Gastrocnemius medialis (tissue), 4 donors: Measurements from ENCODE around the gene UBR3. TPM values are rescaled to one million over a fixed set of nuclear protein-coding genes. Genes with fewer than 3 reads are reported as not detected.

Experiments
- ATAC-seq, 2 donors: fragments of 150-250 bp; one replicate each; pipeline ENCODE4 v1.9.1; 2016
- DNase-seq, 2 donors: peaks; one replicate each; pipeline ENCODE4 v3.0.0-alpha.2; 2019
- H3K27ac ChIP-seq, 4 donors: fragments of 200-600 bp; sonication (generic); 1 replicate in 1 of 4; 2 replicates in 3 of 4; pipeline ENCODE4 v1.5.1; 2016 to 2018; ENCODE audit warnings: mild to moderate bottlenecking in 2 of 4, moderate library complexity in 1 of 4
- H3K27me3 ChIP-seq, 3 donors: fragments of 200-600 bp; sonication (generic) in 2 of 3; 1 replicate in 1 of 3; 2 replicates in 2 of 3; pipeline versions ENCODE4 v1.5.1 to v1.6.0; 2016 to 2019; ENCODE audit warnings: mild to moderate bottlenecking in 1 of 3, moderate library complexity in 1 of 3
- H3K36me3 ChIP-seq, 2 donors: fragments of 200-600 bp; sonication (generic) in 1 of 2; one replicate each; pipeline ENCODE4 v1.5.1; 2017 to 2018
- H3K4me1 ChIP-seq, 2 donors: fragments of 200-600 bp; sonication (generic) in 1 of 2; one replicate each; pipeline ENCODE4 v1.5.1; 2016 to 2017; ENCODE audit warnings: mild to moderate bottlenecking in 2 of 2
- H3K4me3 ChIP-seq, 4 donors: fragments of 200-600 bp; sonication (generic) in 3 of 4; 1 replicate in 1 of 4; 2 replicates in 3 of 4; pipeline ENCODE4 v1.5.1; 2016 to 2019; ENCODE audit warnings: mild to moderate bottlenecking in 2 of 4
- H3K9me3 ChIP-seq, 3 donors: fragments of 200-600 bp; sonication (generic) in 2 of 3; 1 replicate in 1 of 3; 2 replicates in 2 of 3; pipeline ENCODE4 v1.5.1; 2016 to 2019
- CTCF ChIP-seq, 5 experiments: fragments of 450-650 bp in 3 of 5; fragments of 200-600 bp in 2 of 5; sonication (generic) in 2 of 5; IDR thresholded peaks in 4 of 5; conservative IDR thresholded peaks in 1 of 5; 1 replicate in 4 of 5; 2 replicates in 1 of 5; pipeline ENCODE4 v1.5.1; 2016 to 2019; ENCODE audit warnings: antibody characterized with exemption in 5 of 5, mild to moderate bottlenecking in 3 of 5, moderate library complexity in 3 of 5
- POLR2A ChIP-seq, 2 donors: fragments of 450-650 bp; IDR thresholded peaks; one replicate each; pipeline ENCODE4 v1.6.1; 2017; ENCODE audit warnings: antibody characterized with exemption in 2 of 2, mild to moderate bottlenecking in 2 of 2, moderate library complexity in 2 of 2
- in situ Hi-C, 4 donors: fragments of 200-750 bp; cut with MboI; loops; one replicate each; pipeline versions ENCODE4 v1.15.0 to v1.8.0; 2017; ENCODE audit warnings: low sequenced_read_pairs in 4 of 4
- intact Hi-C: fragments of 100-400 bp; cut with DNase I; formaldehyde crosslinking; loops from one replicate; pipeline ENCODE4 v1.15.1; 2023; ENCODE audit warnings: low total_unique reads
- total RNA-seq, 4 donors: library from RNA; depleted of rRNA; stranded (reverse); fragments of >200 nt; gene quantifications; one replicate each; pipeline versions ENCODE4 v1.1.0 to v1.2.3, GENCODE V29; 2016

The UBR3 gene
- total RNA-seq, 4 donors from 2014 or later, result 178 to 247 (median 187) TPM

DNA sequence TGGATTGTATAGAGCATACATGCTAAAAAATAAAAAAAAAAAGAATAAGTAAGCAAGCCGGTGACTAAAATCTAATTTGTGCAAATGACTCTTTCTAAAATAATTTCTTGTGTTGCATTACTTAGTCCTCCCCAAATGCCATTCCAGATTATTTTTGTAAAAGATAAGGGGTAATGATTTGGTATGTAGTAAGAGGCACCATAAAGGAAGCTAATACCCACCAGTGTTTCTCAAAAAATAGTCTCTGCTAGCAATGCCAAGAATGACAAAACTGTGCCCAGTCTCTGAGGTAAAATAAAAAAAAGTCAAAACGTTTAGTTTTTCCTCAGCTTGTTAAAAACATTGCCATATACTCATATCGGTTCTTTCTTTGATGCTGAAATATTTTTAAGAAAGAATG lies 5.2 kb upstream of the UBR3 start:
- Histone ChIP-seq H3K9me3 (no peaks in the 10 kb centered on the region), H3K36me3 (peaks cover 0 to 30% of the 10 kb centered on the region in 2 donors), H3K27ac (peak overlapping the region in 1 of 4 donors; percentile 85), H3K27me3 (no peaks in the 10 kb centered on the region), H3K4me3 (no peak overlapping the region), H3K4me1 (peaks cover 37 to 38% of the 10 kb centered on the region in 2 donors)
- in situ Hi-C loops, result loop anchor here (5.0 to 10.0 kb wide), 3 partner anchors 103 to 110 kb away; no protein-coding TSS in a partner anchor
- intact Hi-C loops, result loop anchor here (10.0 kb wide), 2 partner anchors 237 to 307 kb away; partner anchors contain the start of gene PPIG
- DNase-seq (no peak), ATAC-seq (no peak)
- TF ChIP-seq CTCF (IDR thresholded peaks at IDR 0.05 in 4 of 5, conservative IDR thresholded peaks at IDR 0.05 in 1 of 5), result no peak
- no peak for TF ChIP-seq POLR2A (IDR thresholded peaks at IDR 0.05)

GRCh38 chr2:169822785-169823392 lies 4.4 kb upstream of the UBR3 start:
- ATAC-seq, result no peak
- in situ Hi-C loops, result loop anchor here (5.0 to 10.0 kb wide), 3 partner anchors 102 to 109 kb away; no protein-coding TSS in a partner anchor
- H3K4me3 ChIP-seq, result no peak overlapping the region

DNA sequence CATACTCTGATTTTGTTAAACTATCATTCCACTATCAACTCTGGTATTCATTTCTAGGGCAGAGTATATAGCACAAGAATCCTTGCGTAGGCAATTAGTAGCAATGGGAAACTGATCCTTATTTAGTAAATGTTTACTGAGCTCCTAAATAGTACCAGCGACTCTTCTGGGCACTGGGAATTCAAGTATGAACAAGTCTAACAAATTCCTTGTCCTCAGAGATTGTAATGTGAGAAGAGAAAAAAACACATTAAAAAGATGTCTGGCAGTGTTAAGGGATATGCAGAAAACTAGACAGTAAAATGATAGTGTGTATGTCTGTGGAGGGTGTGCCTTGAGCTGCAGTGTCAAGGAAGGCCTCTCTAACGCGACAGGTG lies 3.3 kb upstream of the UBR3 start:
- H3K27ac ChIP-seq, result peak overlapping the region; percentile 85 to 97 (median 94)
- H3K9me3 ChIP-seq, result no peaks in the 10 kb centered on the region
- TF ChIP-seq CTCF (IDR thresholded peaks at IDR 0.05 in 4 of 5, conservative IDR thresholded peaks at IDR 0.05 in 1 of 5) (no peak), POLR2A (IDR thresholded peaks at IDR 0.05) (no peak)
- intact Hi-C loops, result loop anchor here (1.0 to 10.0 kb wide), 5 partner anchors 25 to 309 kb away; partner anchors contain the start of genes PPIG and SSB
- peak overlapping the region; percentile 72 to 90 (median 74) for H3K4me3 ChIP-seq
- H3K36me3 ChIP-seq, result peaks cover 0 to 15% of the 10 kb centered on the region in 2 donors
- no peaks in the 10 kb centered on the region for H3K27me3 ChIP-seq
- H3K4me1 ChIP-seq, result peaks cover 39 to 43% of the 10 kb centered on the region in 2 donors
- ATAC-seq (no peak), DNase-seq (no peak)
- in situ Hi-C loops, result loop anchor here (5.0 to 10.0 kb wide), 3 partner anchors 101 to 108 kb away; no protein-coding TSS in a partner anchor

More at GRCh38 chr2:169822785-169823392, 4.4 kb upstream of the UBR3 start:
- H3K27me3 ChIP-seq, result no peaks in the 10 kb centered on the region
- DNase-seq, result no peak
- H3K9me3 ChIP-seq, result no peaks in the 10 kb centered on the region
- H3K36me3 ChIP-seq, result peaks cover 0 to 22% of the 10 kb centered on the region in 2 donors
- intact Hi-C loops, result loop anchor here (10.0 kb wide), 2 partner anchors 238 to 308 kb away; partner anchors contain the start of gene PPIG
- H3K4me1 ChIP-seq, result peaks cover 38% of the 10 kb centered on the region in 2 donors
- TF ChIP-seq CTCF (IDR thresholded peaks at IDR 0.05 in 4 of 5, conservative IDR thresholded peaks at IDR 0.05 in 1 of 5) (no peak), POLR2A (IDR thresholded peaks at IDR 0.05) (no peak)
- H3K27ac ChIP-seq, result peak overlapping the region; percentile 85 to 97 (median 94)

GRCh38 chr2:169824373-169825333 lies 2.6 kb upstream of the UBR3 start, which contains the start of gene METTL5:
Gene METTL5 (minus strand): TSS chr2:169824905. CDS start chr2:169824597, 308 bp downstream.
- Histone ChIP-seq H3K4me3 (peak within 1 kb of the TSS; percentile 72 to 90 (median 74)), H3K36me3 (peaks cover 0 to 15% of the 10 kb centered on the region in 2 donors), H3K9me3 (no peaks in the 10 kb centered on the region), H3K4me1 (peaks cover 42 to 49% of the 10 kb centered on the region in 2 donors), H3K27ac (peak within 1 kb of the TSS; percentile 85 to 97 (median 94)), H3K27me3 (no peaks in the 10 kb centered on the region)
- intact Hi-C loops (loop anchor here (1.0 to 10.0 kb wide), 6 partner anchors 26 to 310 kb away; partner anchors contain the start of genes PPIG and SSB), in situ Hi-C loops (loop anchor here (5.0 to 10.0 kb wide), 3 partner anchors 100 to 108 kb away; no protein-coding TSS in a partner anchor)
- ATAC-seq (peak; percentile 71), DNase-seq (peak; percentile 75 to 82)
- peak; percentile 76 to 77 for TF ChIP-seq POLR2A (IDR thresholded peaks at IDR 0.05)
- TF ChIP-seq CTCF (IDR thresholded peaks at IDR 0.05 in 4 of 5, conservative IDR thresholded peaks at IDR 0.05 in 1 of 5), result peak; percentile 85 to 99 (median 97)
